Fibroblast of peridontal ligament (primary cell): ENCODE measurements around the gene HOXB7.

ENCODE experiments used
- DNase-seq: peaks from one replicate; pipeline ENCODE4 v3.0.0-alpha.2; 2010; ENCODE audit errors: extremely low read depth

Gene HOXB7

GRCh38 chr17:48636177-48637018 is 25.6 kb upstream of the HOXB7 start:
- DNase-seq = no peak

GRCh38 chr17:48634493-48635208 is 23.8 kb upstream of the HOXB7 start:
- no peak for DNase-seq

GRCh38 chr17:48633266-48633677 is 22.5 kb upstream of the HOXB7 start:
- no peak for DNase-seq

GRCh38 chr17:48632579-48633265 is 21.9 kb upstream of the HOXB7 start:
- no peak for DNase-seq

GRCh38 chr17:48631693-48632578 is 21.1 kb upstream of the HOXB7 start:
- no peak for DNase-seq

GRCh38 chr17:48630925-48631692 is 20.3 kb upstream of the HOXB7 start:
- no peak for DNase-seq

- no peak for DNase-seq
These were observed 19.4 kb upstream of the HOXB7 start for GRCh38 chr17:48630009-48630924.

- DNase-seq = no peak
These were observed 18.6 kb upstream of the HOXB7 start for GRCh38 chr17:48629411-48629759.

- DNase-seq = no peak
These were observed 18.0 kb upstream of the HOXB7 start for GRCh38 chr17:48628649-48629410.

- no peak for DNase-seq
These were observed 17.1 kb upstream of the HOXB7 start for GRCh38 chr17:48627623-48628521.

GRCh38 chr17:48627118-48627597 is 16.3 kb upstream of the HOXB7 start:
- no peak for DNase-seq

GRCh38 chr17:48626245-48627117 is 15.7 kb upstream of the HOXB7 start, which contains the start of gene HOXB9:
Gene HOXB9 (minus strand): TSS chr17:48626358. CDS start chr17:48626269, 89 bp downstream.
- DNase-seq = no peak

GRCh38 chr17:48625495-48626244 is 14.9 kb upstream of the HOXB7 start:
- no peak for DNase-seq

GRCh38 chr17:48624544-48625494 is 14.0 kb upstream of the HOXB7 start:
- no peak for DNase-seq

- DNase-seq = no peak
These were observed 13.3 kb upstream of the HOXB7 start for GRCh38 chr17:48624118-48624517.
